ENCODE data around the gene U2AF2.
A peak's percentile ranks its signal among the peaks of the same experiment; 100 is the strongest.

U2AF2 gene

DNA sequence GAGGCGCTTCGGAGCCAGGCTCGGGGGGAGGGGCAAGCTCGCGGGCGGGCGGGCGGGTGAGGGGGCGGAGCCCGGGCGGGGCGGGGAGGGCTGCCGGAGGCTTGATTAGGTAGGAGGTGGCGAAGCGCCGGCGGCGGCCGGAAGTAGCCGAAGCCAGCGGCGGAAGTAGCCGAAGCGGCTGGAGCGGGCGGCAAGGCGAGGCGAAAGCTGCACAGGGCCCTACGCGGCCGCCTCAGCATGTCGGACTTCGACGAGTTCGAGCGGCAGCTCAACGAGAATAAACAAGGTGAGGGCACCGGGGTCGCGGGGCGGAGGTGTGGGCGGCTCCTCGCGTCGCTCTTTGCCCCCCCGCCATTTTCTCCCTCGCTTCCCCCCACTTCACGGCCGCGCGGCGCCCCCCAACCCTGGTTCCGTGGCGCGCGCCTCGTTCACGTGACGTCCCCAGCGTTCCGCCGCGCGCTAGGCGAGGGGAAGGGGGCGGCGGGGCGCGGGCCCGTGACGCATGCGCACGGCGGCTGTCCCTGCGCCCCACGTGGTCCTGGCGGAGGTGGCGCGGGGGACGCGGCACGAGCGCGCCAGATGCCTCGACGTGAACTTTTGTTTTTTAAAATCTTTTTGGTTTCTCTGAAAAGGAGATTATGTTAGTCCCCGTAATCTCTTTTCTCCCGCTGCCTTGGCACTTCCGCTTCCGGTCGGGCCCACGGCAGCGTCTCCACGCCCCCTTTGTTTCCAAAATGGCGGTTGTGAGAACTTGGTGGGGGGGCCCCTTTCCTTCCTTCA, at the start of gene U2AF2:
U2AF2 (plus strand) TSS at position 168 of the 780 bp plus-strand sequence; CDS start at position 238, 70 bp downstream.
- peak; percentile 98 for DNase-seq

DNA sequence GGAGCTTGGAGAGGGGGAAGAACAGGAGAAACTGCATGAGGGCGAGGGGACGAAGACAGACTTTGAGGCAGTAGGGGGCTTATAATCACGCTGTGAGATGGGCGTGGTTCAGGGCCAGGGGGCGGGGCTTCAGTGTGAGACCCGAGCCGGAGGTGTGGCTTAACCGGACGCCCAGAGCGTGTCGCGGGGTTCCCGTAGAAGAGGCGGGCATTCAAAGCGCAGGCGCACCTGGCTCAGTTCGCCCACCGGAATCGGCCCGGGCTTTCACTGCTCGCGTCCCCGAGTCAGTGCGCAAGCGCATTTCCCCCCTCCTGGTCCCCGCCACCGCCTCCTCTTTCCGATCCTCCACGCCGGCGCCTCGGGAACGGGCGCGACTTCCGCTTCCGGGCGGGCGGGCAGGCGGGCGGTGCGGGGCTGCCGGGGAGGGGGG, 49.6 kb upstream of the U2AF2 start:
- peak; percentile 98 for DNase-seq

DNA sequence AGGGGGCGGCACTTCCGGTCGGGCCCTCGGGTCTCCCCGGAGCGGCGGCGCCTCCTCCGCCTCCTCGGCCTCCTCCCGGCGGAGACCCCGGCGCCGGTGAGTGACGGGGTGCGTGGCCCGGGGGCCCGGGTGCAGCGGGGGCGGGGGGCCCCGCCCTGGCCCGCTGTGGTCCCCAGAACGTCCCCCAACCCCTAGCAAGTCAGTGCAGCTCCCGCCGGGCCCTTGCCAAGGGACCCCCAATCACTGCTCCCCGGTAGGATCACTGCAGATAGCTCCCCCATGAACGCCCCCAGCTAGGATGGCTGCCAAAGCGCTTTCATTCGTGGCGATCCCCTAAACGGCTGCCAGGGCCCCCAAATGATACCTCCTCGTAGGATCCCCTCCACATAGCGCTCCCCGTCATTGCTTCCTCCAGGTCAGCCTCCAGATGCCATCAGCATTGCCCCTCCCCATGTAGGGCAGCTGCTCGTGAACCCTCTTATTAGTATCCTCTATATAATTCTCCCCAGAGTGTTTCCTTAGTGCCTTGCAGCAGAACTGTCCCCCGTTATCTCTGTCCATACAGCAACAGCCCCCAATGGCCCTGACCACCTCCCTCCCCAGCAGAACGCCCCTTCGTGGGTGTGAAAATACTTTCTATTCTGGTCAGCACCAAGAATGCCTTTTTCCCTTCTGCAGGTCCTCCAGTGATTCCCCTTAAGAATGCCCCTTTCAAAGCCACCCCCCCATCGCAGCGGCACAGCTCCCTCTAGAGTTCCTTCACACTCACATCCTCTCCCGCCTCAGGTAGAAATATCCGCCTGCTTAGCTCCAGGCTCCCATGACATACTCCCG, 49.0 kb upstream of the U2AF2 start, which contains the start of gene ZNF865:
ZNF865 (plus strand) TSS at position 11 of the 834 bp plus-strand sequence. CDS start 7,972 bp downstream, outside the sequence.
- peak; percentile 67 for DNase-seq

DNA sequence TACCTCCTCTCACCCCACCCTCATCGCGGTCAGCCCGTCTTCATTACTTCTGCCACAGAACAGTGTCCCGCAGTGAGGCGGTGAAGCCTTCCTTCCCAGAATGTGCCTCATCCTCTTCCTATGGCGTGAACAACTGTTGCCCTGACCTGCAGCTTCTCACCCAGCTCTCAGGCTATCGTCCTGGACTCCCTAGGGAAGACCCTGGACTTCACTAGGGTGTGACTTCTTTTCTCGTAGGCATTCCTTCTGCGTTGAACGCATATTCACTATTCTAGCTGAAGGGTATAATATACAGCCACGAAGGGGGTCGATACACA, 48.4 kb upstream of the U2AF2 start:
- no peak for DNase-seq

DNA sequence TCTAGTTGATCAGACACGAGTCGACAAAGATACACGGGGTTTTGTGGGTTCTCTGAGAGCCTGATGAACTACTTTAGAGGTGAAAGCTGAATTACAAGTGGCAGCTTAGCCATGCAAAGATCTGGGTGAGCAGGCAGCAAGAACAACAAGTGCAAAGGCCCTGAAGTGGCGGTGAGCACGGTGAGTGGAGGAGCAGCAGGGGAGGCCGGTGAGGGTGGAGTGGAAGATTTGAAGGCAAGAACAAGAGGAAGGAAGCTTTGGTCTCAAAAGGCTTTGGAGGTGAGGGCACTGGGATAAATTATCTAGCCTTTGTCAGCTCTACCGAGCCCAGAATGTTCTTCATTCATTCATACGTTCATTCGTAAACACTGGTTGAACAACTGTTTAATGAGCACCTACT, 48.0 kb upstream of the U2AF2 start:
- no peak for DNase-seq

DNA sequence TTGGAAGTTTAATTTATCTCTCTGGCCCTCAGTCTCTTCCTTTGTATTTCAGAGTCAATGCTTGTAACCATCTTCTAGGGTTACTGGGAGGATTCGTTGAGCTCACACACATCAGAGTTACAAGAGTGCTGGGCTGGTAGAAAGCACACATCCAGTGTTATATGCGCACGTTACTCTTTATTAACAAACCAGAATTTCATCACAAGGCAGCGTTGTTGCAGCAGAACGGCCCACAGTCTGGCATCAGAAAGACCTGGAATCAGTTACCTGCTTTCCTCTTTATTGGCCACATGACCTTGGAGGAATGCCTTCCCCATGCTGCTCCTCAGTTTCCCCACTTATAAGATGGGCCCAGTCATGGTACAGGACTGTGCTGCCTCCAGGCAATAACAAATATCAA, 45.5 kb upstream of the U2AF2 start:
- no peak for DNase-seq

DNA sequence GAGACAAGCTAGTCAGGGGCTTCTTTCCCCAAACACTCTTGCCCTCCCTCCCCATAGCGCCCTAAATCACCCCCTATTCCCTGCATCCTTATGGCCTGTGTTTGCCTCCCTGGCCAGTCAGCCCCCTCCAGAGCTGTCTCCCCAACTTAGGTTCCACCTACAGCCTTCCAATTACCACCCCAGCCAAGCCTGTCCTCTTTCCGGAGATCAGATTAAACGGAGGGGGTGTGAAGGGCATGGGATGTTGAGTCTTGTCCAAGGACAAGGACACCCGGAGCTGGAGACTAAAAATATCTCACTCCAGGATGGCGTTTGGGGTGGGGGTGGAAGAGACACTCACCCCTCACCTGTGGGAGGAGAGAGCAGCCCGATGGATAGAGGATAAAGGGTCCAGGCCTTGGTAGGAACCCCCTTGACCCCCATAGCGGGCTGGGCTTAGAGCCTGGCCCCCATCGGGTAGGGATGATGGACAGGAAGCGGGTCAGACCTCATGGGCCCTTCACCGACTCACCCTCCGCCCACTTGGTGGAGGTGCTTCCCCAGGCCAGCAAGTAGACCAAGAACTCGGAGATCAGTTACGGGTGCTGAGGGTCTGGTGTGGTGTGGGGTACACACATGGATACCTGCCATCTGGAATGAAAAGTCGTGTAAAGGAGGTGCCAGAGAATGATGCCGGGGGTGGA, 43.4 kb upstream of the U2AF2 start:
- DNase-seq = no peak

DNA sequence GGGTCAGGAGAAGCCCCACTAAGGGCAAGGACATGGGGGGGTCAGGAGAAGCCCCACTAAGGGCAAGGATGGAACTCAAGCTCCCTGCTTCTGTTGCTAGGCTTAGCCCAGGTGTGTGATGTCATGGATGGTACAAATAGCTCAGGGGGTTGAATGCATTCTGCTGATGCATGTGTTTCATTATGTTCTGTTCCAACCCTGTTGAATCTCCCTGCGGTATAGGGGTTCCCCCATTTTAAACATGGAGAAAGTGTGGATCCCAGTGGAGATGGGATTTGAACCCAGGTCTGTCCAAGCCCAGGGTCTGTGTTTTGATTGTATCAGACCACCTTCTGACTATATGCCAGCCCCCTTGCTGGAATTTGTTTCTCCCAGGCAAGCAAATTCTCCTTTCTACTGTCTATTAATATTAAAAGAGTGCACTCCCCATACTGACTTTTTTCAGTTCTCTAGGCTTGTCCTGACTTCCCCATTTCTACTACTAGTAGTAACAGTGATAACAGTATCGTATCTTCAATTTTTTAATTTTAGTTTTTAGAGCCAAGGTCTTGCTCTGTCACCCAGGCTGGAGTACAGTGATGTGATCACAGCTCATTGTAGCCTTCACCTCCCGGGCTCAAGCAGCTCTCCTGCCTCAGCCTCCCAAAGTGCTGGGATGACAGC, 42.7 kb upstream of the U2AF2 start:
- no peak for DNase-seq

DNA sequence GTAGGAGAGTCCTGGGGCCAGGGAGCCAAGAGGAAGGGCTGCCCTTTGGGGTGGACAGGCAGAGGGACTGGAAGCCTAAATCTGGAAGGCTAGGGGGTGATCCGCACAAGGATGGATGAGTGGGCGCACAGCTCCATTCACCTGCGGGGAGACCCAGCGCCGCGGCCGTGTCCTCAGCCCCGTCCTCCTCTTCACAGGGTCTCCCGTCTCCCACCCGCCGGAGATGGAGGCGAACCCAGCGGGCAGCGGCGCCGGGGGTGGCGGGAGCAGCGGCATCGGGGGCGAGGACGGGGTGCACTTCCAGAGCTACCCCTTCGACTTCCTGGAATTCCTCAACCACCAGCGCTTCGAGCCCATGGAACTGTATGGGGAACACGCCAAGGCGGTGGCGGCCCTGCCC, 41.4 kb upstream of the U2AF2 start:
- no peak for DNase-seq

DNA sequence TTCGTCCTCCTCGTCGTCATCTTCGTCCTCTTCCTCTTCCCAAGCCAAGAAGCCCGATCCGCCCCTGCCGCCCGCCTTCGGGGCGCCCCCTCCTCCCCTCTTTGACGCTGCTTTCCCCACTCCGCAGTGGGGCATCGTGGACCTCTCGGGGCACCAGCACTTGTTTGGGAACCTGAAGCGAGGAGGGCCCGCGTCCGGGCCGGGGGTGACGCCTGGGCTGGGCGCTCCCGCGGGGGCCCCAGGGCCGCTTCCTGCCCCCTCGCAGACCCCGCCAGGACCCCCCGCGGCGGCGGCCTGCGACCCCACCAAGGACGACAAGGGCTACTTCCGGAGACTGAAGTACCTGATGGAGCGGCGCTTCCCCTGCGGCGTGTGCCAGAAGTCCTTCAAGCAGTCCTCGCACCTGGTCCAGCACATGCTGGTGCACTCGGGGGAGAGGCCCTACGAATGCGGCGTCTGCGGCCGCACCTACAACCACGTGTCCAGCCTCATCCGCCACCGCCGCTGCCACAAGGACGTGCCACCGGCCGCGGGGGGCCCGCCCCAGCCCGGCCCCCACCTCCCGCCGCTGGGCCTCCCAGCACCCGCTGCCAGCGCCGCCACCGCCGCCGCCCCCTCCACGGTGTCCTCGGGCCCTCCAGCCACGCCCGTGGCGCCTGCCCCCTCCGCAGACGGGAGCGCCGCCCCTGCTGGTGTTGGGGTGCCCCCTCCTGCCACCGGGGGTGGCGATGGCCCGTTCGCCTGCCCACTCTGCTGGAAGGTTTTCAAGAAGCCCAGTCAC, 40.7 kb upstream of the U2AF2 start:
- no peak for DNase-seq

DNA sequence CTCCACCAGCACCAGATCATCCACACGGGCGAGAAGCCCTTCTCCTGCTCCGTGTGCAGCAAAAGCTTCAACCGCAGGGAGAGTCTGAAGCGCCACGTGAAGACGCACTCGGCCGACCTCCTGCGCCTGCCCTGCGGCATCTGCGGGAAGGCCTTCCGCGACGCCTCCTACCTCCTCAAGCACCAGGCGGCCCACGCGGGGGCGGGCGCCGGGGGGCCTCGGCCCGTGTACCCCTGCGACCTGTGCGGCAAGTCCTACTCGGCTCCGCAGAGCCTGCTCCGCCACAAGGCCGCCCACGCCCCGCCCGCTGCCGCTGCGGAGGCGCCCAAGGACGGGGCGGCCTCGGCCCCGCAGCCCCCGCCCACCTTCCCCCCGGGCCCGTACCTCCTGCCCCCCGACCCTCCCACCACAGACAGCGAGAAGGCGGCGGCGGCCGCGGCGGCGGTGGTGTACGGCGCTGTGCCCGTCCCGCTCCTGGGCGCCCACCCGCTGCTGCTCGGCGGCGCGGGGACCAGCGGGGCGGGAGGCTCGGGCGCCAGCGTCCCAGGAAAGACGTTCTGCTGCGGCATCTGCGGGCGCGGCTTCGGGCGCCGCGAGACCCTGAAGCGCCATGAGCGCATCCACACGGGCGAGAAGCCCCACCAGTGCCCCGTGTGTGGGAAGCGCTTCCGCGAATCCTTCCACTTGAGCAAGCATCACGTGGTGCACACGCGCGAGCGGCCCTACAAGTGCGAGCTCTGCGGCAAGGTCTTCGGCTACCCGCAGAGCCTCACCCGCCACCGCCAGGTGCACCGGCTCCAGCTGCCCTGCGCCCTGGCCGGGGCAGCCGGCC, 39.9 kb upstream of the U2AF2 start:
- no peak for DNase-seq

DNA sequence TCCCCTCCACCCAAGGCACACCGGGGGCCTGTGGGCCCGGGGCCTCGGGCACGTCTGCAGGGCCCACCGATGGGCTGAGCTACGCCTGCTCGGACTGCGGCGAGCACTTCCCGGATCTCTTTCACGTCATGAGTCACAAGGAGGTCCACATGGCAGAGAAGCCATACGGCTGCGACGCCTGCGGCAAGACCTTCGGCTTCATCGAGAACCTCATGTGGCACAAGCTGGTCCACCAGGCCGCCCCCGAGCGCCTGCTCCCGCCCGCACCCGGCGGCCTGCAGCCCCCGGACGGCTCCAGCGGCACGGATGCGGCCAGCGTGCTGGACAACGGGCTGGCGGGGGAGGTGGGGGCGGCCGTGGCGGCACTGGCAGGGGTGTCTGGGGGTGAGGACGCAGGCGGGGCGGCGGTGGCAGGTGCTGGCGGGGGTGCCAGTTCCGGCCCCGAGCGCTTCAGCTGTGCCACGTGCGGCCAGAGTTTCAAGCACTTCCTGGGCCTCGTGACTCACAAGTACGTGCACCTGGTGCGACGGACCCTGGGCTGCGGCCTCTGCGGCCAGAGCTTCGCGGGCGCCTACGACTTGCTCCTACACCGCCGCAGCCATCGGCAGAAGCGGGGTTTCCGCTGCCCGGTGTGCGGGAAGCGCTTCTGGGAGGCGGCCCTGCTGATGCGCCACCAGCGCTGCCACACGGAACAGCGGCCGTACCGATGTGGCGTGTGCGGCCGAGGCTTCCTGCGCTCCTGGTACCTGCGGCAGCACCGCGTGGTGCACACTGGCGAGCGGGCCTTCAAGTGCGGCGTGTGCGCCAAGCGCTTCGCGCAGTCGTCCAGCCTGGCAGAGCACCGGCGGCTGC, 39.1 kb upstream of the U2AF2 start:
- DNase-seq = no peak

DNA sequence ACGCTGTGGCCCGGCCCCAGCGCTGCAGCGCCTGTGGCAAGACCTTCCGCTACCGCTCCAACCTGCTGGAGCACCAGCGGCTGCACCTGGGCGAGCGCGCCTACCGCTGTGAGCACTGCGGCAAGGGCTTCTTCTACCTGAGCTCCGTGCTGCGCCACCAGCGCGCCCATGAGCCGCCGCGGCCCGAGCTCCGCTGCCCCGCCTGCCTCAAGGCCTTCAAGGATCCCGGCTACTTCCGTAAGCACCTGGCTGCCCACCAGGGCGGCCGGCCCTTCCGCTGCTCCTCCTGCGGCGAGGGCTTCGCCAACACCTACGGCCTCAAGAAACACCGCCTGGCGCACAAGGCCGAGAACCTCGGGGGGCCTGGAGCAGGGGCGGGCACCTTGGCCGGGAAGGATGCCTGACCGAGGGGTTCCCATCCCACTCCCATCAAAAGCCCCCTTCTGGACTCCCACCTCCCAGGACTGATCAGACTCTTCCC, 38.4 kb upstream of the U2AF2 start:
- no peak for DNase-seq

DNA sequence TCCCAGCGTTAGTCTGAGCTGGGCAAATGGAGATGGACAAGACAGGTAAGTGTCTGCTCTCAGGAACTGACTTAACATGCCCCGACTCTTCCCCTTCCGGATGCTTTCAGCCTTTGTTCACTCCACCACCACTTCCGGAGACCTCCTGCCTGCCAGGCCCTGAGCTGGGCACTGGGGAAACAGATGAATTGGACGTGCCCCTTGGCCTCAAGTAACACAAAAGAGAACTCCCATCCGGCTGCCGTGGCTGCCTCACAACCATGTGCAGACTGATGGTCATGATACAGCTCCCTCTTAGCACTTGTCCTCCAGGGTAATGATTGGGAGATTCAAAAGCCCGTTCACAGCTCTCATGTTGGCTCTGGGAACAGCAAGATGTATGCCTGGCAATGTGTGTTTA, 37.4 kb upstream of the U2AF2 start:
- DNase-seq = no peak

DNA sequence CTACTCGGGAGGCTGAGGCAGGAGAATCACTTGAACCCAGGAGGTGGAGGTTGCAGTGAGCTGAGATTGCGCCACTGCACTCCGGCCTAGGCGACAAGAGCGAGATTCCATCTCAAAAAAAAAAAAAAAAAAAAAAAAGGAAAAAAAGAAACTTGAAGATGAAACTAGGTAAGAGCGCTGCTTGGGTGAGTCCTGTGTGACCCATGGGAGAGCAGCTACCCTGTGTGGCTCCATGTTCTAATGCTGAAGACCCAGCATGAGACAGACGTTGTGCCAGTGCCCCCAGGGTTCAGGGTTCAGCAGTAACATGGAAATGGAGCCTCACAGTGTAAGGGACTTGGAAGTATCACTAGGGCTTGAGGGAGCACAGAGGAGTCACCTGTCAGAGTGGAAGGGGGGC, 36.4 kb upstream of the U2AF2 start:
- DNase-seq = no peak

DNA sequence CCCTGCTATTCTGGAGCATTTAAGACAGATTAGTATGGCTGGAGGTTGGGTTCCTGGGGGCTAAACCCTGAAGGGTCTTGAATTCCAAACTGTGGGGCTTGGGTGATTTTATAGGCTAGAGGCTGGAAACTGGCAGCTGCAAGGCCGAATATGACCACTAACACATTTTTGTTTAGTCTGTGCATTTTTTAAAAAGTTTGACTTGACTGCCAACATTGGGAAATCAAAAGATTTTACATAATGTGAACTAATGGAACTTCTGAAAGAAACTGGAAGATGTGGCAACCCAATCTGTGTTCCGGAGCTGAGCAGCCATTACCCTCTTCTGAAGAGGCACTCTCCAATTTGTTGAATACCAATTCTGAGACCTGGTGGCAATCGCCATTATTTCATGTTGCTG, 35.5 kb upstream of the U2AF2 start:
- no peak for DNase-seq

DNA sequence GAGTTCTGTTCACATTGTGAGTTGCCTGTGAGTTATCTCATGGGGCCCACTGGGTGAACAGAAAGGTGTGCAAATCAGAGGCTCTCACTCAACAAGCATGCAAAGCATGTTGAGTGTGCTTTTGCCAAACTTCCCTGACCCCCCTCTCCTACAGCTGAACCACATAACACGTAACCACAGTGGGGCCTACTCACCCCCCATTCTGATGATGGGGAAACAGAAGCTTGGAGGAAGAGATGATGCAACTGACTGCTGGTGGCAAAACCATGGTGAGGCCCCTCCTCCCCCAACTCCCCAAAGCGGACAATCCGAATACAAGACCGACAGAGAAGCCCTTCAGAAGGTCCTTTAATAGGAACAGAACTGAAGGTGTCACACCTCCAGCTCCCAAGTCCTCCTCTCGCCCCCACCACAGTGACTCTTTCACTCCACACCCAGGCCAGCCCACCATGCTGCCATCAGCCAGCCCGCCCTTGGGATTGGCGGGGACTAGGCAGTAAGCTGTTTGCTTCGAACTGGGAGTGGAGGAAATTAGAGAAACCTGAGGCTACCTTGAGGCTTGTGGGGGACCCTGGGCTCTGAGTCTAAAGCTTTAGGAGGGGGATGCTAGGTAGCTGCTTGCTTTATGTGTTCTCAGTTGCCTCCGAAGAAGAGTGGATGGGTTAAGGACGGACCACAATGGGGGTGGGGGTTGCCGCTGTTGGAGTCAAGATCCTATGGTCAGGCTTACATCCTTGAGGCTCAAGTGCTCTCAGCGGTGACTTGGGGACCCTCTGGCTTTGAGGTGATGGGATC, 34.2 kb upstream of the U2AF2 start:
- DNase-seq = peak; percentile 54

DNA sequence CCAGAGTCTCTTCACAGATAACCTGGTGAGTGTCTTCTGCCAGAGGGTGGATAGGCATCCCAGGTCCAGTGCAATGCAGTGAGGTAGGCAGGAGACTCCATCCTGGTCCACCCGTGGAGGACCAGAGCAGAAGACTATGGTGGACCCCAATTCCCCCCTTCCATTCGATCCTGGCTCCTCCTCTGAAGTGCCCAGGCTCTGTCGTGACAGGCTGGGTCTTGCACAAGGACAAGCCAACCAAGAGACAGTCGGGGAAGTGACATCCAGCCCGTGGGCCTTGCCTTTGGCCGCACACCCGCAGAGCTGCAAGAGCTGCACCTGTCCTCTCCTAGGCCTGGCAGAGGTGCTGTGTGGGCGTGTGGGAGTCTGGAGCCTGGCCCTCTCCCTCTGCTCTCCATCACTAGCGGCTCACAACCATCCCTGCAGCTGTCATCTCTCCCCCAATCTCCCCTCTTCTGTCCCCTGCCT, 33.6 kb upstream of the U2AF2 start:
- DNase-seq = no peak

DNA sequence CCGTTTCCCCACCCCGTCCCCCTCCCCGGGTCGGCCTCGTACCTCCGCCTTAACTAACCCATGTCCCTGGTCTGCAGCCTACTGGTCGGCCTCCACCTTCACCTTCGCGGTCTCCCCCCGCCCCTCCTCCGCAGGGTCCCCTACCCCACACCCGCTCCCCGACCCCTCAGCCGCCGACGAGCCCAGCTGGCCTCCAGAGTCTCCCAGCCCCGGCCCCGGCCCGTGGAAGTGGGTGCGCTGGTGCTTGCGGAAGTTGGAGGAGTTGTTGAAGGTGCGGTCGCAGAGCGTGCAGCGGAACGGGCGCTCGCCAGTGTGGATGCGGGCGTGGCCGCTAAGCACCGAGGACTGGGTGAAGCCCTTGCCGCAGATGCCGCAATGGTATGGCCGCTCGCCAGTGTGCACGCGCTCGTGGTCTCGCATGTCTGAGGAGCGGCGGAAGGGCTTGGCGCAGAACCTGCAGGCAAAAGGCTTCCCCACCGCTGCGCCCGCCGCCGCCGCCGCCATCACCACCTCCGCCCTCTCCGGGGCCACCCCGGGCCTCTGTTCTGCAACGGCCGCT, 33.1 kb upstream of the U2AF2 start:
- DNase-seq = no peak
